ENCODE data around the gene TSPAN18.

The TSPAN18 gene

DNA sequence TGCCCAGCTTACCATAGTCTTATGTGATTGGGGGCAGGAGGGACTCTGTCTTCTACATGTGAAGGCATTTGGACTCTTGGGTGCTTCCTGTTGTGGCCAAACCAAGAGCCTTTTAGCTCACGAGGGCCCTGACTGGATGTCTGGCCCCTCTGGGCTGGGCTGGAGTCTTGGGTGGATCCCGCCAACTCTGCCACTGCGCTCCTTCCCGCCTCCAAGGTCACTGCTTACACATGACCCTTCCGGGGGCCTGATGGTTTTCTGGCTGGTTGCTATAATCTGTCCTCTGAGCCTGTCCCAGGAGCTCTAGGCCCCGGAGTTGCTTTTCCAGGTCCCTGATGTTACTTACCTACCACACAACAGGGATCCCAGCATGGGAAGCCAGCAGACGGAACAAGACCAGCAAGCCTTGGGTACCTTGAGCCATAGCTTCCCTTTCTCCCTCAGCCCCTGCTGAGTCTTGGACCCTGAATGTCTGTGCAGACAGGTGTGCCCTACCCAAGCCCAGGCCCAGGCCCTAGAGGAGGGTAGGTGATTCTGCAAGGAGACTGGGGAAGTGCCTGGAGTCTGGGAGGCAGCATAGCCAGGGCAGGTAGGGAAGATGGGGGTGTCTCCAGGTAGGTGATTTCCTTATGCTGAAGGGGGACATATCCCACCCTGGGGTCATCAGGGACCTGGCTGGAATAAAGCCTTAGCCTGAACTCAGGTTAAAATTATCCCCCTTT, 100.3 kb downstream of the TSPAN18 start:
- DNase-seq, result no peak

DNA sequence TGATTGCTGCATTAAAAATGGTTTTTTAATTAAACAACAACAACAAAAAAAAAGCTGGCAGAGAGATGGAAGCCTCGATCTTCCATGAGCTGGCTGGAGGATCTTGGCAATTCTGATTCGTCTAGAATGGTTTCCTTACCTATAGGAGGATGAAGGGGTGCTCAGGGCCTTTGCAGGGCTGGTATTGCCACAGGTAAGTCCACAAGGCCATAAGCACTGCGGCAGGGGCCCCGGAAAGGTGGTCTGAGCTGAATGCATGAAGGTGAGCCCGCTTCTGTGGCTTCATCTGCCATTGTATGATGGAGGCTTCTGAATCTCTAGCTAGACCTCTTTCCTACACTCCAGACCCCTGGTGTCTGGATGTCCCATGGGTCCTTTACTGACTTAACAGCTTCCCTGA, 101.5 kb downstream of the TSPAN18 start:
- DNase-seq, result no peak

DNA sequence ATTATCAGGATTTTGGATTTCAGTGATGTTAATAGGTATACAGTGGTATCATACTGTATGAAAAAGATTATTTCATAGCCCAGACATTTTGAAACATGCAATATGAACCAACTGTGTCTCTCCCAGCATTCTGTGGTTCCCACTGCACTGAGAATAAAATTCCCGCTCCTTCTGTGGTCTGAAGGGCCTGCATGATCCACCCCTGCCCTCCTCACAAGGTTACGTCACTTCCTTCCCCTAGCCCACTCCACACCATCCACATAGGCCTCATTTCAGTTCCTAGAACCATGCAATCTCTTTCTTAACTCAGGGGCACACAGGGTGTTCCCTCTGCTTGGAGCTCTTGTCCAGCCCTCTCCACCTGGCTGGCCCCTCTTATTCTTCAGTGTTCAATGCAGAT, 103.1 kb downstream of the TSPAN18 start:
- DNase-seq, result no peak

DNA sequence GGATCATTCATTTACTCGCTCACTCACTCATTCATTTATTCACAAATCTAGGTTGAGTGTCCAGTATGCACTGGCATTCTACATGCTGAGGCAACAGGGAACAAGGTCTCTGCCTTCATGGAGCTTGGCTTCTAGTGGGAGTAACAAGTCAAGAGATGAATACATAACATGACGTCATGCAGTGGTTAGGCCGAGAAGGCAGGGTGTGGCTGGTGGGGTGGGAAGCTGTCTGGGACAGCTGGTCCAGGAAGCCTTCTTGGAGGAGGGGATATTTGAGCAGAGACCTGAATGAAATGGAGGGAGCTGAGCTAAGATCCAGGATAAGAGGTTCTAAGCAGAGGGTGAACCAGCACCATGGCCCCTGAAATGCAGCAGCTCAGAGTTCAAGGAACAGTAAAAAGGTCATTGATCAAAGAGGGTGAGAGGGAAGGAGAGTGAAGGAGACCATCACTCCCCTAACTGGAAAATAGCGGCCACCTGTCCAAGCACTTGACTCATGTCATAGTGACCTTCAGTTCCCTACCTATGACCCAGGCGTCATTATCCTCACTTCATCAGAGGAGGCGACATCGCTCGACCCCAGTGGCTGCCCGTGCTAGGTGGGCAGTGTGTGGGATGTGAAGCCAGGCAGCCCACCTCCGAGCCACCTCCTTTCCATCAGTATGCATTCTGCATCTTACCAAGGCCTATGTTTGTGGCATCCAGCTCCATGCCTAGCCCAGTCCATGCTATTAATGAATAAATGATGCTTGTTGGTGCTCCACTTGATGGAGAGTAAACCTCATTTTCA, 105.0 kb downstream of the TSPAN18 start:
- DNase-seq, result no peak

DNA sequence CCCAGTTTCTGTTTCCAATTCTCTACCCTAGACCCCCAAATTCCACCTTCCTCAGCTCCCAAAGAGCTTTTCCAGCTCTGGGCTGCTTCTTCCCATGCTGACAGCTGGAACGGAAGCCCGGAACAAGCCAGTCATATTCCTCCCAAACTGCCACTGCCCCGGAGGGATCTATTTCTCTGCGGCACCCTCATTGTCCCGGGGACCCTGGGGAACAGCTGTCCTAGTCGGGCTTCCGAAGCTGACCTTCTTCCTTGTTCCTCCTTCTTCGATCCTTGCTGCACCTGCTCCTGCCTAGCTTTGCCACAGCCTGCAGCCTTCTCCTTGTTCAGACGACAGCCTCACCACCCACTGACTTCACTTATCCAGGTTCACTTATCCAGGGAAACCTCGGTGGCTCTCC, 105.7 kb downstream of the TSPAN18 start:
- DNase-seq, result no peak

DNA sequence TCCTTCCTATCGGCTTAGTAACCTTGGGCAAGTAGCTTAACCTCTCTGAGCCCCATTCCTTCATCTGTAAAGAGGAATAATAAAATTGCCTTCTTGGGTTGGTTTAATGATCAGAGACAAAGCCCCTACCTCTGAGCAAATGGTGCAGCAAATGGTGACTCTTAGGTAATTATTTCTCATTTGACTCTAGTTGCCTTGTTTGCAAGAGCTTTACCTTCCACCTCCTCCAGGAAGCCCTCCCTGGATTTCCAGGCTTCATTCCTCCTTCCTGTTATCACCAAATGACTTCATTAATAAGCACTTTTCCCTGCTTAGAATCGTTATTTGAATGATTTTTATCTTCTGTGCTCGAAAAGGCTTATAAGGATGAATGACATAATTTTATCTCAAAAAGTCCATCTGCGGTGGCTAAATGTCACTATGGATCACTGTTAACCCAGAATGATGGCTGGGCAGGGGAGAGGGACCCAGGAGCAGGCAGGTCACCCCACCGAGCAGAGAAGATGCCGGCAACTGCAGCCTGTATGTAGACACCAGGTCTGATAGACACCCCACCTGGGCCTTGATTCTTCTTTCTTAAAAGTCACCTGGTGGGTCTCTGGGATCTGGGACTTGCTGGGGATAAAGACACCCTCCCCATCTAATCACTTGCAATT, 106.6 kb downstream of the TSPAN18 start:
- no peak for DNase-seq

DNA sequence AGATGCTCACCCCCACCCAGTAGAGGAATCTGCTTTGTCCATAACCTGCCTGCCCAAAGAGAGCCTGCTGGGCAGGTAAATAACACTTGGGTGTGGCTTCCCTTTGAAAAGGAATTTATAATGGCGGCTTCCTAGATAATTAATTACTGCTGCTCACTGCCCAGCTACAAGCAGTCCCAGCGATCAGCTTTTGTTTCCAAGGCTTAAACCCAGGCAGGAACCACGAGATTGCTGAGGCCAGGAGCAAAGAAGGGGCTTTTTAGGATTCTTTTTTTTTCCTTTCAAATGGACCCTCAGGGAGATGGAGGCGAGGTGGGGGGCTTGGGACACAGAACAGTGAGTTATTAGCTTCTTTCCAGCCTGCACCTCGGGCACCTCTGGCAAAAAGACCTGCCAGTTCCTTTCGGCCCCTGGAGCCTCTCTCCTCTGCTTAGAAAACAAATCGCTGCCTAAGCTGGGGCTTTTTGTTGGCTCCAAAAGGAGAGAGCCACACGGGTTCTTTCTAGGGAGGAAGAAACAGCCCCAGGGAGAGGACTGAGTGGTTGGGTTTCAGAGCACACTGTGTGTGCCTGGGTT, 107.2 kb downstream of the TSPAN18 start:
- no peak for DNase-seq

DNA sequence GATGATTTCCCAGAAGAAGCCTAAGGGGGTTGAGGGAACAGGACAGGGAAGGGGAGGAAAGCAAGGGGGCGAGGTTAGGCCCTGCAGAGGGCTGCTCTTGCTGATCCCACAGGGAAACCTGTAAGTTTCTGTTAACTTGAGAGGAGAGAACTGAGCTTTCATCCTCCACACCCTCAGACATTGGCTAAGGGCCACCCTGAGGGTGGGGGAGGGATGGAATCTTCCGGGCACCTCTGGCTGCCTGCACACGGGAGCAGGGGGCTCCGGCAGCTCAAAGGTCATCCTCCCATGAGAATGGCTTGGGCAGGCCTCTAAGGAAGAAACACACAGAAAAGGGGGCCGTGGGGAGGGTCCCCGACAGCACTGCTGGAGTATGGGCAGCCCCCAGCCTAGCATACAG, 108.1 kb downstream of the TSPAN18 start:
- no peak for DNase-seq

DNA sequence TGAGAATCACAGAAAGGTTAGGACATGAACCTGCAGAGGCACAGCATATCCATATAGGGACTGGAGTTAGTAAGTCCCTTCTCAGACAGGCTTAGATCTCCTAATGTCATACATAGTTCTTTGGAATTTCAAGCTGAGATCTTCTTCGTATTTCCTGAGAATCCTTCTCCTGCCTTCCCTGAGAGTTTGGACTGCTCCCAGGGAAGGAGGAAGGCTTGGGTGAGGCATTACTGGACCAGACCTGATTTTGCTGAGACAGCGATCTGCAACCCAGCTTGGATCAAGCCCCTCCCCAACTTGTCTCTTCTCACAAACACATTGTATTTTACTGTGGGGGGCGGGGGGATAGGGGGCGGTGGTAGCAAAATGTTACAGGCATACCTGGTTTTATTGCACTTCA, 108.5 kb downstream of the TSPAN18 start:
- no peak for DNase-seq

DNA sequence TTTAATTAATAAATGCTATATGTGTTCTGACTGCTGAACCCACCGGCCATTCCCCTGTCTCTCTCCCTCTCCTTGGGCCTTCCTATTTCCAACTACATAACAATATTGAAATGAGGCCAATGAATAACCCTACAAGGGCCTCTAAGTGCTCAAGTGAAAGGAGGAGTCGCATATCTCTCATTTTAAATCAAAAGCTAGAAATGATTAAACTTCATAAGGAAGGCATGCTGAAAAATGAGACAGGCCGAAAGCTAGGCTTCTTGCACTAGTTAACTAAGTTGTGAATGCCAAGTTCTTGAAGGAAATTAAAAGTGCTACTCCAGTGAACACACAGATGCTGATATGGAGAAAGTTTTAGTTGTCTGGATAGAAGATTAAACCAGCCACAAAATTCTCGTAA, 109.2 kb downstream of the TSPAN18 start:
- DNase-seq, result no peak

DNA sequence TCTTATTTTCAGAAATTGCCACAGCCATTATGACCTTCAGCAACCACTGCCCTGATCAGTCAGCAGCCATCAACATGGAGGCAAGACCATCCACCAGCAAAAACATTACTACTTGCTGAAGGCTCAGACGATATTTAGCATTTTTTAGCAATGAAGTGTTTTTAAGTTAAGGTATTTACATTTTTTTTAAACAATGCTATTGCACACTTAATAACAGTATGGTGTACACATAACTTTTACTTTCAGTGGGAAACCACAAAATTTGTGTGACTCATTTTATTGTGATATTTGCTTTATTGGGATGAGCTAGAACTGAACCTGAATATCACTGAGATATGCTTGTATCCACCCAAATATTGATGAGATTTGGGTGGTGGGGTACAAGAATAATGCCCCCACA, 110.9 kb downstream of the TSPAN18 start:
- no peak for DNase-seq

DNA sequence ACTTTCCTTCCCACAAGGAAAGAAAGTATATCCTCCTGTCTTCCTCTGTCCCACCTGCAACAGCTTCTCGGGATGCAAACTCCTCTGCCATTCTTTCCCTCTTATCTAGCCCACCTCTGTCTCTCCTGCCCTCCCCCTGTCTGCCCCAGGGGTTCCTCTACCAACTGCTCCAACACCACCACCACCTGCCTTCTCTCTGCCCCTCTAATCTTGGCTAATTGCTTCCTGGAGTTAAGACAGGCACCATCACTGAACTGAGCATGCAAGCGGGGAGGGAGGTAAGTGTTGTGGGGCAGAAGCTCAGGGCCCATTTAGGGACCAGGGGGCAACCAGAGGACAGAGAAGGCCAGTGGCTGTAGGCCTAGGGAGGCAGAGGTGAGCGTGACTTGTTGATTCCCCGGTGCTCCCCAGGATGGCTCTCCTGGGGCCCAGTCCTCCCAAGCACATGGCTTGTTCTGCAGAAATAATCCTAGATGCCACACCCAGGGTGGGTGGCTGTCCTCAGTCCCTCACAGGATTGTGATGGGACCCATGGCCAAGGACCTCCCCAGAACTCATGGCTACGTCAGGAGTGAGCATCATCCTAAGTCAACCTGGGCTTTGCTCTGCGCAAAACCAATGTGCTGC, 112.8 kb downstream of the TSPAN18 start:
- no peak for DNase-seq

DNA sequence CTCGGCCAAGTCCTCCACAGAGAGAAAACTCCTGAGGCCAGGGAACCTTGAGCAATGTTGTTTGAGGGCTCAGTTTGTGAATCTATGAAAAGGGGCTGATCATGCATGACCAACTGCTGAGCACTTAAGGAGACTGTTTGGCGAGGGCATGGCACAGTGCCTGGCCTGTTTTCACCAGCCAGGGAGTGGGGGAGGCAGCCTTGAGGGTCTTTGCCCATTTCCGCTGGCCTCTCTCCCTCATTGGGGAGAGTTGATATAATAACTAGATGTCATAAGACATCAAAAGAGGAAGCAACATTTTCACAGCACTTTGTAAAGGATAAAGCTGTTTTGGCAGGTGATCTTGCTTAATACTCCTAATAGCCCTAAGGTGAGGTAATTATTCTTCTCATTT, 113.3 kb downstream of the TSPAN18 start:
- no peak for DNase-seq

DNA sequence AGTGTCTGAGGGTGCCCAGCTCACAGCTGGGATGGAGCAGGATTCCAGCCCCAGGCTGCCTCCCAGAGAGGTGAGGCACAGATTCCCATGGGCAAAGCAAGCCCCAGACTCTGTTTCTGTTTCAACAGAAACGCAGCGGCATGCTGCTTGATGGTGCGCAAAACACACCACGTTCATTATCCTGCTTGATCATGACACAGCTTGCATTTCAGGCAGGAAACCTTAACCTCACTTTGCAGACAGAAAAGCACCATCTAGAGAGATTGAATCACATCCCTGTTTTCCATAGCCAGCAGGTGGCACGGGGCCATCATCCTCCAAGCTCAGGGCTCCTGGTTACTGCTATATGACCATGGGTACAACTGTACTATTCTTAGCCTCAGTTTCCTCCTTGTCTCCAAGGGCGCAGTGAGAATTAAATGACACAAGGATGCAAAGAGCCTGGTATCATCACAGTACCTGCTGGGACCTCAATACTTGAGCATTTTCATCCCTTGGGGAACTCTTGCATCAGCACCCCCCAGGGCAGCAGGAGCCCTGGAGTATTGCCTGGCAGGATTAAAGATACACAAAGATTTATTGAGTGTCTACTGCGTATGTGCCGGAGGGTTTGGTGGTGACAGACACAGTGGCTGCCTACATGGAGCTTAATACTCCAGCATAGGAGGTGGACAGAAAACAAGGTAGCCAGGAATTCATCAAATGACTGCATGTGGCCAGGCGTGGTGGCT, 113.9 kb downstream of the TSPAN18 start:
- DNase-seq, result no peak

DNA sequence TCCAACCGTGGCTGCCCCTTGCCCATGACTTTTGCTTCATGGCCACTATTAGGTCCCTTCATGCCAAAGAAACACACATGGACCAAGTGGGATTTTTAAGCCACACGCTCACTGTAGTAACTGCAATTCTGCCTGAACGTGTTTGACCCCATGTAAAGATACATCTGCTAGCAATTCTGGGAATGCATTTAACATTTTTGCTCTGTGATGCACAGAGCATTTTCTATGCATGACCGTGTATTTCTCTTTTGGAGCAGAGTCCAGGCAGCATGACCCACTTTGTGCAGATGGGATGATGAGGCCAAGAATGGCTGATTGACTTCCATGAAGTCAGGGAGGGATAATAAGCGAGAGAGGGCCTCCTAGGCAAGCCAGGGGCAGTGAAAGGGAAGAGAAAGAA, 115.5 kb downstream of the TSPAN18 start:
- no peak for DNase-seq

DNA sequence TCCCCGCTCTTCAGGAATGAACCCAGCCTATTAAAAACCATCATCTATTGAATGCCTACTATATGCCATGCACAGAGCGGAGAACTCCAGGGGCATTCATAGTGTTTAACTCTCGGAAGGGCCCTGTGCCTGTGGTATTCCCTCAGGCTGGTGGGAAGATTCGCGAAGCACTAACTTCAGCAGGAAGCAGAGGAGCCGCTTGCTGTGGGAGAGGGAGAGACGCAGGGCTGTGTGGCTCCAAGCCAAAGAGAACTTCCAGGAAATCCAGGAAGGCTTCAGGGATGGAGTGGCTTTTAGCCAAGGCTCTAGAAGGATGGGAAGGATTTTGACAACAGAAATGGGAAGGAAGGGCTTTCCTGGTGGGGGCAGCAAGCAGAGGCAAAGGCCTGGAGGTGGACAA, 120.1 kb downstream of the TSPAN18 start:
- DNase-seq, result no peak

DNA sequence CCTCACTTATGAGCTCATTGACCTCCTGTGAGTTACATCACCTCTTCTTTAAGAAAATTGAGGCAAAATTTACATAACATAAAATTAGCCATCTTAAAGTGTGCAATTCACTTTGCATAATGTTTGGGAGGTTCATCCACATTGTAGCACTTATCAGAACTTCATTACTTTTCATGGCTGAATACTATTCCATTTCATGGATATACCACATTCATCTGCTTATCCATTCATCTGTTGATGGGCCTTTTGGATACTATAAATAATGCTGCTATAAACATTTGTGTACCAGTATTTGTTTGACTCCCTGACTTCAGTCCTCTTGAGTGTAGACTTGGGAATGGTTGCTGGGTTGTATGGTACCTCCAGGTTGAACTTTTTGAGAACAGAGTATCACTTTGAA, 120.6 kb downstream of the TSPAN18 start:
- no peak for DNase-seq

DNA sequence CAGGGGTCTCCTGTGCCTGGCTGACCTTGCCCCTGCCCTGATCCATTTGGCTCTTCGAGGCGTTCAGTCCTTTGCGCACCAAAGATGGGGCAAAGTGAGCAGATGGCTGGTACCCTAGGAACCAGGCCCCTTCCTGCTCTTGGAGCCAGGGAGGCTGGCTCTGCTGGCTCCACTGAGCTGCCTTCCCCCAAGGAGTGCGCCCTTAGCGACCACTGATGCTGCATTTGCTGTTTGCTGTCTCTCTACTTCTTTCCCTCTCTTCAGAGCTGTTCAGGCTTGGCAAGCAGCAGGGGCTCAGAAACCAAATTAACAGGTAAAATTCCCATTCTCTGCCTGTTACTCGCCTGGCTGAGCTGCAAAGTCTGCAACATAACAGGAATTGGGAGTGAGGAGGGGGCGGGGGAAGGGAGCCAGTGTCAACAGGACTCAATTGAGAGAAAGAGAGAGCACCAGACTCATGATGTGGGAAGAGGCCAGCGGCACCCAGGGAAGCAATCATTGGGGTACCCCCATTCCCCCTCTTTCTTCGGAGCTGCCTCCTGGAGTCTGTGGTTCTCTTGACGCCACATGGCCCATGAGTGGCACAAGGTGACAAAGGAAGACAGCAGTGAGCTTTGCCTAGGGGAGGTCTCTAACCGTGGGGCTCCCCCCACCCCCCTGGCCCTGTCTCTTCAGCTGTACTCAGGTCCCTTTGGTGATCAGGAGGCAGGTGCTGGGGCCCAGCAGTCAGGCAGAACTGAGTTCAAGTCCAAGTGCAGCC, 121.6 kb downstream of the TSPAN18 start:
- DNase-seq, result no peak

DNA sequence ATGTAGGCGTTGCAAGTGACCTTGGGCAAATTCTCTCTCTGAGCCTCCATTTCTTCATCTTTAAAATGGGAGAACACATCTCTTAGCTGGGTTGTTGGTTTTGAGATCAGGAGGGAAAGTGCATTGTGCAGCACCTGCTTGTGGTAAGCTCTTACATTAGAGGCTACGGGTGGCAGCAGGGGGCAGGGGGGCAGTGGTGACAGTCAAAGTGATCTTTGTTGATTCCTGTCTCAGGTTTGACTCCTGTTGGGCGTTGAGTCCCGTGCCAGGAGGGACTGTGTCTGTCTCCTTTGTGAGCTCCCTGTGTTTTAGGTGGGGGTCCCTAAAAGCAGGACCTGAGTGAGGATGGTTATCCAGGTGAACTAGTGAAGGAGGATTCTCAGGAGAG, 122.2 kb downstream of the TSPAN18 start:
- no peak for DNase-seq

DNA sequence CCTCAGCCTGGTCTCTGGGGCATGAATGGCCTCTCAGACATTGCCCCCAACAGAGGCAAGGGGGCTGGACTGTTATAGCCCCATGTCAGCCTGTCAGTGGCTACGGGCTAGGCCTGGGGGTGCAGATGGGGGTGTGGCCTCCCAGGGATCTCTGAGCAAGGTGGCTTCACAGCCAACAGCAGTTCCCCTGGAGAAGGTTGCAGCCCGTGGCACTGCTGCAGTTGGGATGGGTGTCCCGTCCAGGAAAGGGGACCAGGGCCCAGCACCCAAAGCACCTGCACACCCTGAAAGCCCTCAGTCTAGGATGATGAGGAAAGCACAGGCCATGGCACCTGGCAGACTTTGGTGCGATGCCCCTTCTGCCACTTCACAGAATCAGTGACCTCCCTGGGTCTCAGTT, 122.7 kb downstream of the TSPAN18 start:
- DNase-seq, result no peak

DNA sequence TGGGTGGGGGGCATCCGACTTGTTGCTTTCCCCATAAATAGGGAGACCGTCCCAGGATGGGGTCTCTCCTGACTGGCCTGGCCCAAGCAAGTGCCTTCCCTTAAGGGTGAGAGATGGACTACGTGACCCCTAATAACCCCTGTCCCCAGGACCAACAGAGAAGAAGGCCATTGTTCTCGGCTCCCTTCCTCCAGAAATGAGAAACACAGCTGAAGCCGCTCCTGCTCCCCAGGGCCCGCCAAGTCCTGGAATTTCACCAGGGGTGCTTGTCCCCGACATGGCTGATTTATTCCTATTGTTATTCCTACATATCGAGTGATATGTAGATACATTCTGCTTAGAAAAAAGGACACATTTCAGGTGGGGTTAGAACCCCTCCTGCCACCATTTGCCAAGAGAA, 123.2 kb downstream of the TSPAN18 start:
- DNase-seq, result no peak

DNA sequence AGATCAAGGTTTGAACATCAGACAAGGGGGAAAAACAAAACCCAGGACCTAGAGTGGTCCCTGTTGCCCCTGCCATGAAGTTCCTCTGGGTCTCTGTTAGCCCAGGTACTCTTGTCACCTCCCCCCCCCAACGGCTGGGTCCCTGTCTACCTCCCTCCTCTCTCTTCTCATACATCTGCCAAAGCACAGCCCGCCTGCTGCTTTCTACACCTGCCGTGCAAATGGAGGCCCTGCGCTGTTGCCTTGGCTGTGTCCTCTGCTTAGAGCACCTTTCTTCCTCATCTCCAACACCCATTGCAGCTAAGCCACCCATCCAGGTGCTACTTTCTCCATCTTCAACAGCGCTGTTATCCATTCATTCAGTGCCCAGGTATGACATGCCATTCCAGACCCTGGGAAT, 124.7 kb downstream of the TSPAN18 start:
- DNase-seq, result no peak
